Activated B cell treated with CpG ODN at 0.5 μM for 24 hours (primary cell): ENCODE results near the gene RAD51B. TPM values are rescaled to one million over a fixed set of nuclear protein-coding genes. Genes with fewer than 3 reads are reported as not detected.

Source experiments
- ATAC-seq: fragments of 200-7000 bp; cut with Tn5 transposase; one replicate; pipeline ENCODE4 v1.10.0; 2021; ENCODE audit warnings: low read depth, mild to moderate bottlenecking, moderate library complexity
- CTCF ChIA-PET: fragments of 350-600 bp; sonication (Branson Sonifier 250); formaldehyde crosslinking; loops from one replicate; lab custom pipeline; 2021; ENCODE audit warnings: antibody characterized with exemption; lab: Charles Lee
- POLR2A ChIA-PET: fragments of 350-600 bp; sonication (Branson Sonifier 250); formaldehyde crosslinking; loops from one replicate; lab custom pipeline; 2021; ENCODE audit warnings: antibody characterized with exemption; lab: Charles Lee
- DNase-seq: peaks from one replicate; pipeline ENCODE4 v3.0.0; 2022
- H3K27ac Mint-ChIP-seq: one replicate; pipeline ENCODE4 v1.8.0; 2020; ENCODE audit warnings: mixed read lengths
- H3K27me3 Mint-ChIP-seq: one replicate; pipeline ENCODE4 v1.8.0; 2021; ENCODE audit warnings: mixed read lengths
- H3K36me3 Mint-ChIP-seq: one replicate; pipeline ENCODE4 v1.8.0; 2021; ENCODE audit warnings: low read depth, mixed read lengths
- H3K4me1 Mint-ChIP-seq: one replicate; pipeline ENCODE4 v1.8.0; 2021; ENCODE audit warnings: mixed read lengths
- H3K4me3 Mint-ChIP-seq: one replicate; pipeline ENCODE4 v1.8.0; 2020; ENCODE audit warnings: mild to moderate bottlenecking, mixed read lengths
- H3K9me3 Mint-ChIP-seq: one replicate; pipeline ENCODE4 v1.8.0; 2020; ENCODE audit warnings: mixed read lengths
- intact Hi-C: fragments of 100-400 bp; cut with micrococcal nuclease; formaldehyde crosslinking; loops from one replicate; pipeline ENCODE4 v1.15.1; 2024
- total RNA-seq: library from RNA; stranded (reverse); gene quantifications from 2 replicates; pipeline ENCODE4 v1.2.3, GENCODE V29; 2022
- TF ChIP-seq, protein P1 (sequence below): fragments of 200-600 bp; IDR thresholded peaks from one replicate; pipeline ENCODE4 v1.8.0; 2022; ENCODE audit warnings: antibody characterized with exemption, mild to moderate bottlenecking

Gene RAD51B
- total RNA-seq, 1 donor from 2014 or later = 53.9 TPM

DNA sequence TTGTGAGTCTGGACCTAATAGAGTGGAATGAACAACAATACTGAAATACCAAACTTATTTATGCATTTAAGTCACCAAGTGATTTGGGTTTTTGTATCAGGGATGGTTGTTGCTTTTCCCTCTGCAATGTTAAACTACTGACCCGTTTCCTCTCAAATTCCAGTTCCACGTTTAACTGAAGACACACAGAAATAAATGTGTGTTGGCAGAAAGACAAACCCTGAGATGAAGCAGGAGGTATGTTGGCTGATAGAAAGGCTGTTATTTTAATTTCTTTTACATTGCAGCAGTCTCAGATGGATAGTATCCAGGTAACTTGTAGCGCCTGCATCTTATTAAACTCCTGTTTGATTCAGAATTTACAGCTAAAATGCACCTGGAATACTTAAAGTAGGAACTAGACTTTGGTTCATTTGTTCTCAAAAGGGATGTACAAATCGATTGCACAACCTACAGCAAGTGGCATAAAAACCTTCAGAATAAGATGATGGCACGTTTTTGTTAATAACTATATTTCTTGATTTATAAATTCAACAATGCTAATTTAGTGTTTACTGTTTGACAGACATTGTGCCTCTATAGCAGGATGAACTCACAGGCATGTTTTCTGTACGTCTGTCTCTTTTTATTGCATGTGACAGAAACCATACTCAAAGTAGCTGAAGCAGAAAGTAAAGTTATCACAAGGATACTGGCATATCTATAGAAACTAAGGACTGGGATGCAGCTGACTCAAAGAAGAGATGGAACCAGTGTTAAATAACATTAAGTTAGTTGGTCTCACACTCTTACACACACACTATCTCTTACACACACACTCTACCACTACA, 567.6 kb downstream of the RAD51B start:
- CTCF ChIA-PET = no interaction called here
- POLR2A ChIA-PET = interaction anchor here (0.6 to 1.7 kb wide), 5 partner anchors 15 to 108 kb away, joined by 3 to 6 read pairs (median 3); no protein-coding TSS in a partner anchor
- no peak overlapping the region for H3K27ac Mint-ChIP-seq

DNA sequence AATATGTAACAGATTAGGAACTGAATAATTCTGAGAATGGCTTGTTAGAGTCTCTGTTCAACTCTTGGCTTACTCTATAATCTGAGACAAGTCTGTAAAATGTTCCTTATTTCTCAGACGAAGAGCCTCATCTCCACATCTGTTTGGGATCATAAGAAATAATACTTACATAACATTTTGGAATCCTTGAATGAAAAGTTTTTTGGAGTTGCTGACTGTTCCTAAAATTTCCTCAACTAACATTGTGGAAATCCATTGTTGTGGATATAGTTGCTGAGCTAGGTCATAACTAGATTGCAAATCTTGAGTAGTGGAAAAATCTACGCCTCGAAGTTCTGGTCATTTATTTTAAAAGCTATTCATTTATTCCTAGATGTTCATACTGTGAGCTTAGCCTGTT, 570.4 kb downstream of the RAD51B start:
- Mint-ChIP-seq H3K9me3 (no peaks in the 10 kb centered on the region), H3K27me3 (no peaks in the 10 kb centered on the region), H3K27ac (no peak overlapping the region), H3K36me3 (peaks cover 2% of the 10 kb centered on the region), H3K4me3 (no peak overlapping the region), H3K4me1 (peaks cover 41% of the 10 kb centered on the region)
- ATAC-seq (no peak), DNase-seq (no peak)
- intact Hi-C loops = no loop called here
- ChIA-PET POLR2A (no interaction called here), CTCF (no interaction called here)
- TF ChIP-seq, protein P1, sequence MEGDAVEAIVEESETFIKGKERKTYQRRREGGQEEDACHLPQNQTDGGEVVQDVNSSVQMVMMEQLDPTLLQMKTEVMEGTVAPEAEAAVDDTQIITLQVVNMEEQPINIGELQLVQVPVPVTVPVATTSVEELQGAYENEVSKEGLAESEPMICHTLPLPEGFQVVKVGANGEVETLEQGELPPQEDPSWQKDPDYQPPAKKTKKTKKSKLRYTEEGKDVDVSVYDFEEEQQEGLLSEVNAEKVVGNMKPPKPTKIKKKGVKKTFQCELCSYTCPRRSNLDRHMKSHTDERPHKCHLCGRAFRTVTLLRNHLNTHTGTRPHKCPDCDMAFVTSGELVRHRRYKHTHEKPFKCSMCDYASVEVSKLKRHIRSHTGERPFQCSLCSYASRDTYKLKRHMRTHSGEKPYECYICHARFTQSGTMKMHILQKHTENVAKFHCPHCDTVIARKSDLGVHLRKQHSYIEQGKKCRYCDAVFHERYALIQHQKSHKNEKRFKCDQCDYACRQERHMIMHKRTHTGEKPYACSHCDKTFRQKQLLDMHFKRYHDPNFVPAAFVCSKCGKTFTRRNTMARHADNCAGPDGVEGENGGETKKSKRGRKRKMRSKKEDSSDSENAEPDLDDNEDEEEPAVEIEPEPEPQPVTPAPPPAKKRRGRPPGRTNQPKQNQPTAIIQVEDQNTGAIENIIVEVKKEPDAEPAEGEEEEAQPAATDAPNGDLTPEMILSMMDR = no peak

More for the DNA sequence above, 567.6 kb downstream of the RAD51B start:
- TF ChIP-seq, protein P1 = no peak
- intact Hi-C loops = no loop called here
- Mint-ChIP-seq H3K36me3 (peaks cover 2% of the 10 kb centered on the region), H3K4me3 (no peak overlapping the region), H3K27me3 (no peaks in the 10 kb centered on the region), H3K4me1 (peaks cover 30% of the 10 kb centered on the region), H3K9me3 (no peaks in the 10 kb centered on the region)
- ATAC-seq = no peak
- no peak for DNase-seq

DNA sequence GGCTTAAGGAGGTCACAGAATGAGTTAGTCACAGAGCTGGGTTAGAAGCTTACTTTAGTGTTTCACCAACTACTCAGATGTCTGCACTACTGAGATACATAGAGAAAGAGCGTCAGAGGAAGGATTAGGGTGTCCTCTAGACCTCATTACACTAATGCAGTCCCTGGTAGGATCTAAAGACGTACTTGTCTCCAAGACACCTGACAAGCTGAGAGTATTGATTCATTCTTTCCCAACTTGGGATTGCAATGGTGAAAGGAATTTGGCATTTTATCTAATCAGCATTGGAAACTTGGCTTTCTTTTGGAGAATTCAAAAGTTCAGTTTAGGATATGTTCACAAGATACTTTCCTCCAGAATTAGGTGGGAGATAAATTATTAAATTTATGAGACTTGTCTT, 571.2 kb downstream of the RAD51B start:
- ChIA-PET POLR2A (interaction anchor here (0.8 kb wide), 1 partner anchor 76 kb away, joined by 5 read pairs; no protein-coding TSS in a partner anchor), CTCF (interaction anchor here (0.6 kb wide), 1 partner anchor 21 kb away, joined by 3 read pairs; no protein-coding TSS in a partner anchor)
- H3K4me3 Mint-ChIP-seq = no peak overlapping the region
- H3K9me3 Mint-ChIP-seq = no peaks in the 10 kb centered on the region
- no peaks in the 10 kb centered on the region for H3K27me3 Mint-ChIP-seq
- TF ChIP-seq, protein P1 = no peak
- intact Hi-C loops = no loop called here
- DNase-seq (no peak), ATAC-seq (no peak)
- peaks cover 49% of the 10 kb centered on the region for H3K4me1 Mint-ChIP-seq
- peaks cover 2% of the 10 kb centered on the region for H3K36me3 Mint-ChIP-seq
- no peak overlapping the region for H3K27ac Mint-ChIP-seq

DNA sequence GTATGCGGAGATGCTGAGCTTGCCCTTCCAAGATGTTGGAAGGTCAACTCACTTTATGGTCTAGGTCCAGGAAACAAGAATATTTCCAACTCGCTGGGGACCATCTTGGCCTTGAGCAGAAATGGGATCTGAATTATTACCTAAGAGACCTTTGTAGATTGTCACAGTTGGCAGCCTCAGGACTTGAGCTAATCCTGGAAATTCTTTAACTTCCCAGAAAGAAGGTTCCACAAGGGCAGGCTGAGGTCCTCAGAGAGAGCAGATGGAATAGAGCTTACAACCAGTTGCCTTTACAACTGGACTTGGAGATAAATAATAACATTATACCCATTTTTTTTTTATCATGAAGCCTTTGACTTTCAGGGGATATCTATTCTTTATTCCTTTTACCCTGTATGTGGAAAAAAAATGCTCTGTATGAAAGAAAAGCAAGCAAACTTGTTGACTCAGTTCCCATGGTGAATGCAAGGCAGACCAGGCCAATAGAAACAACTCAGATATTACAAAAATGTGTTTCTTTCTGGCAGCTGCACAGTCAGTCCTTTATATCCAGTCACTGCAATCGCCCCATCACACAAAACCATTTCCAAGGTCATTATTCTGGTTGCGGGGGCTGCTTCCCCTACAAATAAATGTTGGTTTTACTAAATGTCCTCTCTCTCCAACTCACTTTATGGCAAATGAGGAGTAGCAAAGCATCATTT, 571.9 kb downstream of the RAD51B start:
- TF ChIP-seq, protein P1 = no peak
- Mint-ChIP-seq H3K27ac (peak overlapping the region; percentile 30), H3K4me1 (peaks cover 54% of the 10 kb centered on the region)

More for the DNA sequence above, 571.9 kb downstream of the RAD51B start:
- no peaks in the 10 kb centered on the region for H3K27me3 Mint-ChIP-seq
- ATAC-seq = no peak
- POLR2A ChIA-PET = interaction anchor here (0.8 to 2.9 kb wide), 4 partner anchors 10 to 77 kb away, joined by 5 to 11 read pairs (median 11); no protein-coding TSS in a partner anchor
- intact Hi-C loops = loop anchor here (2.0 kb wide), 1 partner anchor 15 kb away; no protein-coding TSS in a partner anchor
- no peak for DNase-seq
- CTCF ChIA-PET = interaction anchor here (0.6 kb wide), 1 partner anchor 22 kb away, joined by 3 read pairs; no protein-coding TSS in a partner anchor
- H3K4me3 Mint-ChIP-seq = no peak overlapping the region
- peaks cover 3% of the 10 kb centered on the region for H3K36me3 Mint-ChIP-seq
- no peaks in the 10 kb centered on the region for H3K9me3 Mint-ChIP-seq
